CD4-positive, alpha-beta memory T cell (primary cell): ENCODE measurements around the gene RFX3. TPM values are rescaled to one million over a fixed set of nuclear protein-coding genes. Genes with fewer than 3 reads are reported as not detected.
A peak's percentile ranks its signal among the peaks of the same experiment; 100 is the strongest.

Experiments used
- CTCF ChIA-PET: fragments of 350-600 bp; sonication (Branson Sonifier 250); formaldehyde crosslinking; loops from one replicate; lab custom pipeline; 2021; ENCODE audit warnings: inconsistent platforms; ENCODE audit not compliant: partially characterized antibody; lab: Charles Lee
- POLR2A ChIA-PET: fragments of 350-600 bp; sonication (Branson Sonifier 250); formaldehyde crosslinking; loops from one replicate; lab custom pipeline; 2021; ENCODE audit not compliant: partially characterized antibody; lab: Charles Lee
- DNase-seq, 5 donors: peaks; one replicate each; pipeline versions ENCODE4 v3.0.0 to v3.0.0-alpha.2; 2020 to 2022; ENCODE audit warnings: mixed read lengths in 1 of 5
- H3K27ac ChIP-seq: one replicate; pipeline ENCODE4 v1.7.0; 2013; ENCODE audit warnings: low read depth, low read length
- H3K27me3 ChIP-seq: 2 replicates; pipeline ENCODE4 v1.7.0; 2013; ENCODE audit warnings: mild to moderate bottlenecking, low read length, moderate library complexity; ENCODE audit not compliant: insufficient read depth
- H3K36me3 ChIP-seq: 2 replicates; pipeline ENCODE4 v1.7.0; 2013; ENCODE audit warnings: mild to moderate bottlenecking, low read length, moderate library complexity; ENCODE audit not compliant: insufficient read depth
- H3K4me1 ChIP-seq: 2 replicates; pipeline ENCODE4 v1.7.0; 2013; ENCODE audit warnings: mild to moderate bottlenecking, low read length, moderate library complexity; ENCODE audit not compliant: insufficient read depth
- H3K4me3 ChIP-seq, 2 donors: one replicate each; pipeline ENCODE4 v1.7.0; 2013; ENCODE audit warnings: low read length in 2 of 2, mild to moderate bottlenecking in 1 of 2
- H3K9me3 ChIP-seq, 2 donors: one replicate each; pipeline ENCODE4 v1.7.0; 2013; ENCODE audit warnings: low read length in 2 of 2, control low read depth in 1 of 2; ENCODE audit not compliant: control insufficient read depth in 1 of 2
- H3K27ac Mint-ChIP-seq, 7 donors: one replicate each; pipeline ENCODE4 v1.8.0; 2020 to 2021; ENCODE audit warnings: mixed read lengths in 7 of 7, mild to moderate bottlenecking in 6 of 7, inconsistent platforms in 3 of 7, moderate library complexity in 3 of 7
- H3K27me3 Mint-ChIP-seq, 2 donors: one replicate each; pipeline ENCODE4 v1.8.0; 2020 to 2021; ENCODE audit warnings: mixed read lengths in 2 of 2
- H3K36me3 Mint-ChIP-seq, 2 donors: one replicate each; pipeline ENCODE4 v1.8.0; 2020 to 2021; ENCODE audit warnings: mixed read lengths in 2 of 2, inconsistent platforms in 1 of 2, mild to moderate bottlenecking in 1 of 2
- H3K4me1 Mint-ChIP-seq, 4 donors: one replicate each; pipeline ENCODE4 v1.8.0; 2020 to 2021; ENCODE audit warnings: mixed read lengths in 4 of 4, mild to moderate bottlenecking in 1 of 4
- H3K4me3 Mint-ChIP-seq, 8 donors: one replicate each; pipeline ENCODE4 v1.8.0; 2020 to 2021; ENCODE audit warnings: mixed read lengths in 8 of 8, mild to moderate bottlenecking in 7 of 8, moderate library complexity in 6 of 8, inconsistent platforms in 3 of 8
- H3K9me3 Mint-ChIP-seq, 8 donors: one replicate each; pipeline ENCODE4 v1.8.0; 2020 to 2021; ENCODE audit warnings: mixed read lengths in 8 of 8, mild to moderate bottlenecking in 5 of 8, inconsistent platforms in 3 of 8, moderate library complexity in 1 of 8
- intact Hi-C: fragments of 100-400 bp; cut with micrococcal nuclease; formaldehyde crosslinking; loops from one replicate; pipeline ENCODE4 v1.15.1; 2023
- polyA plus RNA-seq, 2 donors: library from polyadenylated mRNA; unstranded; fragments of 300-500 nt; fragmentation: Illumina TruSeq; gene quantifications; one replicate each; pipeline ENCODE4 v1.2.3, GENCODE V29; 2021
- total RNA-seq, 2 experiments: library from RNA; stranded (reverse); gene quantifications; one replicate each; pipeline ENCODE4 v1.2.3, GENCODE V29; 2021

RFX3 gene
- total RNA-seq (10 to 100 TPM; 25.9 to 30.8 TPM), polyA plus RNA-seq (1 to 10 TPM; 3.0 to 7.0 TPM)

- Mint-ChIP-seq H3K27me3 (peaks cover 1 to 7% of the 10 kb centered on the region in 2 donors), H3K9me3 (peaks cover 0 to 17% (median 0%) of the 10 kb centered on the region in 8 donors), H3K4me1 (peaks cover 41 to 76% (median 54%) of the 10 kb centered on the region in 4 donors), H3K36me3 (peaks cover 8 to 31% of the 10 kb centered on the region in 2 donors), H3K4me3 (peak within 1 kb of the TSS; percentile 89 to 97 (median 94)), H3K27ac (peak within 1 kb of the TSS; percentile 95 to 100 (median 98))
- peak; percentile 91 to 95 (median 95) for DNase-seq
- Histone ChIP-seq H3K4me1 (peaks cover 65% of the 10 kb centered on the region), H3K9me3 (no peaks in the 10 kb centered on the region), H3K27ac (peak within 1 kb of the TSS; percentile 100), H3K27me3 (no peaks in the 10 kb centered on the region), H3K36me3 (no peaks in the 10 kb centered on the region), H3K4me3 (peak within 1 kb of the TSS; percentile 70 to 93)
- intact Hi-C loops = loop anchor here (1.0 to 10.0 kb wide), 13 partner anchors 15 to 1927 kb away; partner anchors contain the start of genes AK3, CD274, CDC37L1 and JAK2
- POLR2A ChIA-PET = interaction anchor here (0.9 to 7.8 kb wide), 29 partner anchors 8 to 1924 kb away, joined by 3 to 249 read pairs (median 10); partner anchors contain the start of genes AK3, CD274, CDC37L1 and PLGRKT
- CTCF ChIA-PET = no interaction called here
Measured at GRCh38 chr9:3525836-3526164, at the start of gene RFX3. Gene RFX3 (minus strand): TSS chr9:3526001. CDS start chr9:3395588, 130,413 bp downstream.

GRCh38 chr9:3571500-3571899 lies 45.7 kb upstream of the RFX3 start:
- no peaks in the 10 kb centered on the region for H3K27me3 ChIP-seq
- peaks cover 9 to 10% of the 10 kb centered on the region in 2 donors for H3K36me3 Mint-ChIP-seq
- intact Hi-C loops = no loop called here

GRCh38 chr9:3569529-3569928 lies 43.7 kb upstream of the RFX3 start:
- peak overlapping the region in 2 of 7 donors; percentile 12 to 54 for H3K27ac Mint-ChIP-seq
- intact Hi-C loops = no loop called here
- no peak for DNase-seq
- ChIA-PET CTCF (no interaction called here), POLR2A (no interaction called here)
- no peaks in the 10 kb centered on the region for H3K27me3 Mint-ChIP-seq
- Histone ChIP-seq H3K27me3 (no peaks in the 10 kb centered on the region), H3K4me1 (no peaks in the 10 kb centered on the region), H3K36me3 (no peaks in the 10 kb centered on the region), H3K27ac (no peak overlapping the region), H3K4me3 (no peak overlapping the region), H3K9me3 (no peaks in the 10 kb centered on the region)
- no peaks in the 10 kb centered on the region for H3K9me3 Mint-ChIP-seq
- H3K4me3 Mint-ChIP-seq = no peak overlapping the region
- peaks cover 0 to 2% (median 0%) of the 10 kb centered on the region in 4 donors for H3K4me1 Mint-ChIP-seq
- H3K36me3 Mint-ChIP-seq = peaks cover 4 to 7% of the 10 kb centered on the region in 2 donors

More at GRCh38 chr9:3571500-3571899, 45.7 kb upstream of the RFX3 start:
- POLR2A ChIA-PET = interaction anchor here (1.6 kb wide), 1 partner anchor 45 kb away, joined by 4 read pairs; no protein-coding TSS in a partner anchor
- CTCF ChIA-PET = no interaction called here
- H3K27me3 Mint-ChIP-seq = no peaks in the 10 kb centered on the region
- Histone ChIP-seq H3K4me3 (no peak overlapping the region), H3K9me3 (no peaks in the 10 kb centered on the region), H3K36me3 (no peaks in the 10 kb centered on the region), H3K27ac (no peak overlapping the region), H3K4me1 (no peaks in the 10 kb centered on the region)
- H3K4me1 Mint-ChIP-seq = peaks cover 0 to 2% (median 0%) of the 10 kb centered on the region in 4 donors
- H3K9me3 Mint-ChIP-seq = no peaks in the 10 kb centered on the region
- DNase-seq = no peak
- H3K27ac Mint-ChIP-seq = no peak overlapping the region
- H3K4me3 Mint-ChIP-seq = no peak overlapping the region

GRCh38 chr9:3567988-3568387 lies 42.2 kb upstream of the RFX3 start:
- no peak overlapping the region for H3K27ac ChIP-seq
- no peaks in the 10 kb centered on the region for H3K36me3 ChIP-seq
- Mint-ChIP-seq H3K36me3 (peaks cover 9 to 10% of the 10 kb centered on the region in 2 donors), H3K4me3 (no peak overlapping the region), H3K27me3 (no peaks in the 10 kb centered on the region), H3K4me1 (peaks cover 0 to 2% (median 0%) of the 10 kb centered on the region in 4 donors), H3K9me3 (no peaks in the 10 kb centered on the region), H3K27ac (no peak overlapping the region)
- no peaks in the 10 kb centered on the region for H3K9me3 ChIP-seq
- CTCF ChIA-PET = no interaction called here
- no peak for DNase-seq
- H3K4me3 ChIP-seq = no peak overlapping the region
- H3K4me1 ChIP-seq = no peaks in the 10 kb centered on the region
- intact Hi-C loops = no loop called here
- no peaks in the 10 kb centered on the region for H3K27me3 ChIP-seq
- POLR2A ChIA-PET = no interaction called here

GRCh38 chr9:3553076-3553765 lies 27.4 kb upstream of the RFX3 start:
- intact Hi-C loops = no loop called here
- Mint-ChIP-seq H3K36me3 (peaks cover 54 to 70% of the 10 kb centered on the region in 2 donors), H3K9me3 (peaks cover 0 to 7% (median 0%) of the 10 kb centered on the region in 8 donors), H3K27ac (no peak overlapping the region), H3K27me3 (no peaks in the 10 kb centered on the region), H3K4me3 (no peak overlapping the region), H3K4me1 (peaks cover 0 to 1% (median under 1%) of the 10 kb centered on the region in 4 donors)
- Histone ChIP-seq H3K4me1 (no peaks in the 10 kb centered on the region), H3K36me3 (no peaks in the 10 kb centered on the region), H3K9me3 (no peaks in the 10 kb centered on the region), H3K27me3 (no peaks in the 10 kb centered on the region), H3K4me3 (no peak overlapping the region), H3K27ac (no peak overlapping the region)
- POLR2A ChIA-PET = no interaction called here
- no peak for DNase-seq
- CTCF ChIA-PET = no interaction called here

- no peak overlapping the region for H3K4me3 Mint-ChIP-seq
- H3K36me3 Mint-ChIP-seq = peaks cover 32 to 47% of the 10 kb centered on the region in 2 donors
Measured at GRCh38 chr9:3549225-3549624, 23.4 kb upstream of the RFX3 start.

DNA sequence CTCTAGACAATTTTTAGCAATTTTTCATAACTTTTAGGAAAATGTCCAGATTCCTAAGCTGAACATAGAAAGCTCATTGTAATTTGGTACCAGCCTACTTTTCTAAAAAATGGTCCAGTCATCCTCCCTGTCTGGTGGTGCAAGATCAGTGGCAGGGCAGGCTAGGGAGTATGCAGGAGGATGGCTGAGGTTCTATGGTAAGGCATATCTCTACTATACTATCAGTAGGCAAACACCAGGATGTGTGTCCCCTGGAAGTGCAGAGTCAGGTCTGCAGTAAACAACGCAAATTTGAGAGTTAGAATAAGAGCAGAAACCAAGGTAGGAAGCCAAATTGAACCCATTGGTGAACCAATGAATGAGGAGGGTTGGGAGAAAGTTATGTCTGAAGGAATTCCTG lies 22.8 kb upstream of the RFX3 start:
- H3K36me3 Mint-ChIP-seq = peaks cover 28 to 44% of the 10 kb centered on the region in 2 donors
- POLR2A ChIA-PET = interaction anchor here (3.4 kb wide), 1 partner anchor 22 kb away, joined by 13 read pairs; the partner anchor contains the start of gene RFX3

More at GRCh38 chr9:3549225-3549624, 23.4 kb upstream of the RFX3 start:
- Histone ChIP-seq H3K36me3 (no peaks in the 10 kb centered on the region), H3K4me1 (no peaks in the 10 kb centered on the region), H3K4me3 (no peak overlapping the region), H3K9me3 (no peaks in the 10 kb centered on the region), H3K27ac (no peak overlapping the region), H3K27me3 (no peaks in the 10 kb centered on the region)
- Mint-ChIP-seq H3K27ac (peak overlapping the region in 1 of 7 donors; percentile 26), H3K9me3 (no peaks in the 10 kb centered on the region), H3K4me1 (peaks cover 0 to 3% (median 0%) of the 10 kb centered on the region in 4 donors), H3K27me3 (no peaks in the 10 kb centered on the region)
- ChIA-PET CTCF (no interaction called here), POLR2A (interaction anchor here (3.4 kb wide), 1 partner anchor 22 kb away, joined by 13 read pairs; the partner anchor contains the start of gene RFX3)
- no peak for DNase-seq
- intact Hi-C loops = no loop called here

More for the DNA sequence above, 22.8 kb upstream of the RFX3 start:
- no peak for DNase-seq
- Mint-ChIP-seq H3K4me1 (peaks cover 0 to 3% (median 0%) of the 10 kb centered on the region in 4 donors), H3K4me3 (no peak overlapping the region), H3K27ac (no peak overlapping the region), H3K9me3 (no peaks in the 10 kb centered on the region), H3K27me3 (no peaks in the 10 kb centered on the region)
- CTCF ChIA-PET = interaction anchor here (1.4 kb wide), 1 partner anchor 81 kb away, joined by 4 read pairs; no protein-coding TSS in a partner anchor
- Histone ChIP-seq H3K4me1 (no peaks in the 10 kb centered on the region), H3K36me3 (no peaks in the 10 kb centered on the region), H3K27ac (no peak overlapping the region), H3K9me3 (no peaks in the 10 kb centered on the region), H3K27me3 (no peaks in the 10 kb centered on the region), H3K4me3 (no peak overlapping the region)
- intact Hi-C loops = no loop called here
